Endothelial cell of umbilical vein (primary cell): ENCODE results near the gene NEK4.

Source experiments
- EZH2 ChIP-seq: IDR thresholded peaks from 2 replicates; pipeline ENCODE4 v1.6.1; 2012; ENCODE audit warnings: borderline replicate concordance, low read depth, mild to moderate bottlenecking, moderate library complexity, low read length, inconsistent platforms; ENCODE audit not compliant: severe bottlenecking
- JUN ChIP-seq: IDR thresholded peaks from 2 replicates; pipeline ENCODE4 v1.6.1; 2011; ENCODE audit warnings: borderline replicate concordance, low read depth; ENCODE audit not compliant: insufficient read length, insufficient read depth
- MYC ChIP-seq: IDR thresholded peaks from one replicate; pipeline ENCODE4 v1.6.1; 2011; ENCODE audit warnings: mild to moderate bottlenecking, low read depth, low read length
- POLR2A ChIP-seq: IDR thresholded peaks from 2 replicates; pipeline ENCODE4 v1.6.1; 2012; ENCODE audit warnings: low read depth, mild to moderate bottlenecking, control low read depth, low read length
- POLR2AphosphoS5 ChIP-seq: IDR thresholded peaks from 2 replicates; pipeline ENCODE4 v1.6.1; 2012; ENCODE audit warnings: low read depth, mild to moderate bottlenecking, control low read depth, low read length, moderate library complexity; ENCODE audit not compliant: insufficient read depth
- TF ChIP-seq, protein P1 (sequence below), 2 donors: IDR thresholded peaks; 1 replicate in 1 of 2; 2 replicates in 1 of 2; pipeline ENCODE4 v1.5.1; 2011; ENCODE audit warnings: low read length in 2 of 2, mild to moderate bottlenecking in 2 of 2, moderate library complexity in 2 of 2, control low read depth in 1 of 2, inconsistent platforms in 1 of 2, low read depth in 1 of 2; ENCODE audit not compliant: insufficient read depth in 1 of 2; ENCODE audit errors: extremely low read depth in 1 of 2
- TF ChIP-seq, protein P2 (sequence below): IDR thresholded peaks from 2 replicates; pipeline ENCODE4 v1.6.1; 2011; ENCODE audit not compliant: insufficient read depth, insufficient read length

DNA sequence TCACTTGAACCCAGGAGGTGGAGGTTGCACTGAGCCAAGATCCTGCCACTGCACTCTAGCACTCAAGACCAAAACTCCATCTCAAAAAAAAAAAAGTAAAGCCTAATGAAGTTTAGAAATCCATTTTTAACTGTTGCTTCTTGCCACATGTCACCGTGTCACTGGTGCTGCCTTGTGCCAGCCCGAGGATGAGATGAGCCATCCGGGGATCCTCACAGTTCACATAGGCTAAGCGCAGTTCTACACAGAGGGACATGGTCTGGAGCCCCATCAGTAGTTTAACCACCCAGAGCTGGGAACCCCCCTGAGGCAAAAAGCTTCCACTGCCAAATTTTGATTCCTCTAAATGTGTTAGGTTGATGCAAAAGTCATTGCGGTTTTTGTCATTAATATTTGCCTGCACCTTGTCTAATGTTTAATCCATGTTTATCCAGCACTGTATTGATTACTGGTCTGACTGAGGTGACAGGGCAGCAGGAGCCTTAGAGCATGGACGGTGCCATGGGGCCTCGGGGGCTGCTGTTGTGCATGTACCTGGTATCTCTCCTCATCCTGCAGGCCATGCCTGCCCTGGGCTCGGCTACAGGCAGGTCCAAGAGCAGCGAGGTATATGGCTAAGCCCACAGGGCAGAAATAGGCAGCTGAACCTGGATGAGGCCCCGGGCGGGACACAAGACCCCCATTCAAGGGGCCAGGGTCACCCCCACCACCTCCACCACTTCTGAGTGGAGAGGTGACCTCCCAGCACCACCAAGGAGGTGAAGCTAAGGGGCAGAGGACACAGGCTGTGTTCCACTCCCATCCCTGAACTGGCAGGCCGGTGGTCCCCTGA is 6.6 kb upstream of the NEK4 start, which contains the start of gene ITIH1:
- TF ChIP-seq, protein P1, sequence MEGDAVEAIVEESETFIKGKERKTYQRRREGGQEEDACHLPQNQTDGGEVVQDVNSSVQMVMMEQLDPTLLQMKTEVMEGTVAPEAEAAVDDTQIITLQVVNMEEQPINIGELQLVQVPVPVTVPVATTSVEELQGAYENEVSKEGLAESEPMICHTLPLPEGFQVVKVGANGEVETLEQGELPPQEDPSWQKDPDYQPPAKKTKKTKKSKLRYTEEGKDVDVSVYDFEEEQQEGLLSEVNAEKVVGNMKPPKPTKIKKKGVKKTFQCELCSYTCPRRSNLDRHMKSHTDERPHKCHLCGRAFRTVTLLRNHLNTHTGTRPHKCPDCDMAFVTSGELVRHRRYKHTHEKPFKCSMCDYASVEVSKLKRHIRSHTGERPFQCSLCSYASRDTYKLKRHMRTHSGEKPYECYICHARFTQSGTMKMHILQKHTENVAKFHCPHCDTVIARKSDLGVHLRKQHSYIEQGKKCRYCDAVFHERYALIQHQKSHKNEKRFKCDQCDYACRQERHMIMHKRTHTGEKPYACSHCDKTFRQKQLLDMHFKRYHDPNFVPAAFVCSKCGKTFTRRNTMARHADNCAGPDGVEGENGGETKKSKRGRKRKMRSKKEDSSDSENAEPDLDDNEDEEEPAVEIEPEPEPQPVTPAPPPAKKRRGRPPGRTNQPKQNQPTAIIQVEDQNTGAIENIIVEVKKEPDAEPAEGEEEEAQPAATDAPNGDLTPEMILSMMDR (IDR thresholded peaks at IDR 0.05; ENCODE audit: extremely low read depth in 1 of 2, insufficient read depth in 1 of 2, low read depth in 1 of 2, low read length in 2 of 2) = no peak
- no peak for TF ChIP-seq POLR2AphosphoS5
- TF ChIP-seq, protein P2, sequence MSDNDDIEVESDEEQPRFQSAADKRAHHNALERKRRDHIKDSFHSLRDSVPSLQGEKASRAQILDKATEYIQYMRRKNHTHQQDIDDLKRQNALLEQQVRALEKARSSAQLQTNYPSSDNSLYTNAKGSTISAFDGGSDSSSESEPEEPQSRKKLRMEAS = no peak
- no peak for TF ChIP-seq POLR2A
- no peak for TF ChIP-seq JUN
- no peak for TF ChIP-seq EZH2
- TF ChIP-seq MYC = no peak
